Measurements from ENCODE around the gene TMEM259.
A peak's percentile ranks its signal among the peaks of the same experiment; 100 is the strongest.

The TMEM259 gene

DNA sequence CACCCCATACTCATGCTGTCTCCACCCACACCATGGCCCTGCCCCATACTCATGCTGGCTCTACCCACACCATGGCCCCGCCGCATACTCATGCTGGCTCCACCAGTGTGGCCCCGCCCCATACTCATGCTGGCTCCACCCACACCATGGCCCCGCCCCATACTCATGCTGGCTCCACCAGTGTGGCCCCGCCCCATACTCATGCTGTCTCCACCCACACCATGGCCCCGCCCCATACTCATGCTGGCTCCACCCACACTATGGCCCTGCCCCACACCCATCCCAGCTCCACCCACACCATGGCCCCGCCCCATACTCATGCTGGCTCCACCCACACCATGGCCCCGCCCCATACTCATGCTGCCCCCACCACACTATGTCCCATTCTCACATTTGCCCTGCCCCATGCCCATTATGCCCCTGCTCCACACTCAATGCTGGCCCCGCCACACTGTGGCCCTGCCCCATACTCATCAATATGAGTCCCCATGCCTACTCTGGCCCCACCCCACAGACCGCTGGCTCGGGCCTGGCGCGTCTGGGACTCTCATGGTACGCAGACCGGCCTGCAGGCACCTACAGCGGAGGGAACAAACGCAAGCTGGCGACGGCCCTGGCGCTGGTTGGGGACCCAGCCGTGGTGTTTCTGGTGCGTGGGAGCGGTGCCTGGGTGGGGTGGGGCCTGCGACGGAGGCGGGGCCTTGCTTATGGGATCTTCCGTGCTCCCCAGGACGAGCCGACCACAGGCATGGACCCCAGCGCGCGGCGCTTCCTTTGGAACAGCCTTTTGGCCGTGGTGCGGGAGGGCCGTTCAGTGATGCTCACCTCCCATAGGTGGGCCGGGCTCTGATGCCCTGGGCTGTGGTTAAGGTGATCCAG is 42.3 kb upstream of the TMEM259 start:
- in situ Hi-C loops (cut with MboI; ENCODE audit: low pct_unique_long_range_greater_than_20kb, low sequenced_read_pairs, unreplicated experiment), result no loop called here
- peak; percentile 65 for DNase-seq (ENCODE audit: low spot score)
- TF ChIP-seq, protein P1, sequence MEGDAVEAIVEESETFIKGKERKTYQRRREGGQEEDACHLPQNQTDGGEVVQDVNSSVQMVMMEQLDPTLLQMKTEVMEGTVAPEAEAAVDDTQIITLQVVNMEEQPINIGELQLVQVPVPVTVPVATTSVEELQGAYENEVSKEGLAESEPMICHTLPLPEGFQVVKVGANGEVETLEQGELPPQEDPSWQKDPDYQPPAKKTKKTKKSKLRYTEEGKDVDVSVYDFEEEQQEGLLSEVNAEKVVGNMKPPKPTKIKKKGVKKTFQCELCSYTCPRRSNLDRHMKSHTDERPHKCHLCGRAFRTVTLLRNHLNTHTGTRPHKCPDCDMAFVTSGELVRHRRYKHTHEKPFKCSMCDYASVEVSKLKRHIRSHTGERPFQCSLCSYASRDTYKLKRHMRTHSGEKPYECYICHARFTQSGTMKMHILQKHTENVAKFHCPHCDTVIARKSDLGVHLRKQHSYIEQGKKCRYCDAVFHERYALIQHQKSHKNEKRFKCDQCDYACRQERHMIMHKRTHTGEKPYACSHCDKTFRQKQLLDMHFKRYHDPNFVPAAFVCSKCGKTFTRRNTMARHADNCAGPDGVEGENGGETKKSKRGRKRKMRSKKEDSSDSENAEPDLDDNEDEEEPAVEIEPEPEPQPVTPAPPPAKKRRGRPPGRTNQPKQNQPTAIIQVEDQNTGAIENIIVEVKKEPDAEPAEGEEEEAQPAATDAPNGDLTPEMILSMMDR (IDR thresholded peaks at IDR 0.05; ENCODE audit: extremely low read depth, insufficient read depth, missing control alignments), result no peak

DNA sequence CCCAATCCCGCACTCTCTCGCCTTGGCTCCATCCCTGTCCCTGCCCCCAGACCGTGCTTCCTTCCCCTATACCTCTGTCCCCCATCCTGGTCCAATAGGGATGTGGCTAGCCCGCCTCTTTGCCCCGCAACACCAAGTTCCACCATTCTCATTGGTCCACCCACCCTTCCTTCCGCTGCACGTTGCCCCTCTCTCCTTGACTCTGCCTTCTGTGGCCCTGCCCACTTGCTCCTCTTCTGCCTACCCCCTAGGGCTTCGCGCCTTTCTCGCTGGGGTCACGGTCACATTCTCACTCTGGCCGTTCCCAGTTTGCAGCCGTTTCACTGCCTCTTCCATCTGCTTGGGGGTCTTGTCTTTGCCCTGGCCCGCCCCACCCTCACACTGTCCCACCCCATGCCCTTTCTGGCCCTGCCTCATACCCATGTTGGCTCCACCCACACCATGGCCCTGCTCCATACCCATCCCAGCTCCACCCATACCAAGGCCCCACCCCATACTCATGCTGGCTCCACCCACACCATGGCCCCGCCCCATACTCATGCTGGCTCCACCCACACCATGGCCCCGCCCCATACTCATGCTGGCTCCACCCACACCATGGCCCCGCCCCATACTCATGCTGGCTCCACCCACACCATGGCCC is 41.6 kb upstream of the TMEM259 start:
- no peak for DNase-seq (ENCODE audit: low spot score)
- in situ Hi-C loops (cut with MboI; ENCODE audit: low pct_unique_long_range_greater_than_20kb, low sequenced_read_pairs, unreplicated experiment), result no loop called here
- TF ChIP-seq, protein P1 (IDR thresholded peaks at IDR 0.05; ENCODE audit: extremely low read depth, insufficient read depth, missing control alignments), result no peak

DNA sequence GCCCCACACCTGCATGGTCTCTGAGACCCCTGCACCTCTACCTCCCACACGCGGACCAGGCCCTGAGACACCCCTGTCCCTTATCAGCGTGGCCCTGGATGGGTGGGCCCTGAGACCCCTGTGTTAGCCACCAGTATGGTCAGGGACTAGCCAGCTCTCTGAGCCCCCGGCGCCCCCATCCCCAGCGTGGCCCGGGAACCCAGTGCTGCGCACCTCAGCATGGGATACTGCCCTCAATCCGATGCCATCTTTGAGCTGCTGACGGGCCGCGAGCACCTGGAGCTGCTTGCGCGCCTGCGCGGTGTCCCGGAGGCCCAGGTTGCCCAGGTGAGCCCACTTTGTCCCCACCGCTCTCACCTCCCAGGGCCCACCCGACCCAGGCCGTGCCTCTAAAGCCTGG is 41.1 kb upstream of the TMEM259 start:
- TF ChIP-seq, protein P1 (IDR thresholded peaks at IDR 0.05; ENCODE audit: extremely low read depth, insufficient read depth, missing control alignments), result no peak
- DNase-seq (ENCODE audit: low spot score), result no peak
- in situ Hi-C loops (cut with MboI; ENCODE audit: low pct_unique_long_range_greater_than_20kb, low sequenced_read_pairs, unreplicated experiment), result no loop called here

DNA sequence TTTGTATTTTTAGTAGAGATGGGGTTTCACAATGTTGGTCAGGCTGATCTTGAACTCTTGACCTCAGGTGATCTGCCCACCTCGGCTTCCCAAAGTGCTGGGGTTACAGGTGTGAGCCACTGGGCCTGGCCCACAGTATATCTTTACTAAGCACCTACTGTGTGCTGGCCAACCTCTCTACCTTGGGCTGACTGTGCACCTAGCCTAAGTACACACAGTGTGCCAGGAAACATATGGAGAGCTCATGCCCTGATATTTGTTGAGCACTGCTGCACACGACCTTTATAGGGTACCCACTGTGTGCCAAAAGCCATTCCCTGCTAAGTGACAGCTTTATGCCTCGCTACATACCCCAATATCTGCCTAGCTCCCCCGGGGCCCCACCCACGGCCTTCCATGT is 39.8 kb upstream of the TMEM259 start:
- TF ChIP-seq, protein P1 (IDR thresholded peaks at IDR 0.05; ENCODE audit: extremely low read depth, insufficient read depth, missing control alignments), result no peak
- DNase-seq (ENCODE audit: low spot score), result no peak
- in situ Hi-C loops (cut with MboI; ENCODE audit: low pct_unique_long_range_greater_than_20kb, low sequenced_read_pairs, unreplicated experiment), result no loop called here

DNA sequence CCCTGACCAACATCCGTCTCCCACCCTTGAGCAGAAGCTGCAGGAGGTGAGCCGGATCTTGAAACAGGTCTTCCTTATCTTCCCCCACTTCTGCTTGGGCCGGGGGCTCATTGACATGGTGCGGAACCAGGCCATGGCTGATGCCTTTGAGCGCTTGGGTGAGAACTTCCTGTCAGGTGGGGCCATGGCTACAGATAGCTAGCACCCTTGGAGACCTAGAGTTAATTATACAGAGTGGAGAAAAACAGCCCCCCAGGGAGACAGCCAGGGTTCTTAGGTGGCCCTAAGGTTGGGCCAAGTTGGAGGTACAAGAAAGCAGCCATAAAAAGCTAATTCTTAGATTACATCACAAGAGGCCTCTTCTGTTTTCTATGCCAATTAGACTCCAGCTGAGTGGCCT is 37.2 kb upstream of the TMEM259 start:
- TF ChIP-seq, protein P1 (IDR thresholded peaks at IDR 0.05; ENCODE audit: extremely low read depth, insufficient read depth, missing control alignments), result no peak
- in situ Hi-C loops (cut with MboI; ENCODE audit: low pct_unique_long_range_greater_than_20kb, low sequenced_read_pairs, unreplicated experiment), result no loop called here
- DNase-seq (ENCODE audit: low spot score), result no peak

DNA sequence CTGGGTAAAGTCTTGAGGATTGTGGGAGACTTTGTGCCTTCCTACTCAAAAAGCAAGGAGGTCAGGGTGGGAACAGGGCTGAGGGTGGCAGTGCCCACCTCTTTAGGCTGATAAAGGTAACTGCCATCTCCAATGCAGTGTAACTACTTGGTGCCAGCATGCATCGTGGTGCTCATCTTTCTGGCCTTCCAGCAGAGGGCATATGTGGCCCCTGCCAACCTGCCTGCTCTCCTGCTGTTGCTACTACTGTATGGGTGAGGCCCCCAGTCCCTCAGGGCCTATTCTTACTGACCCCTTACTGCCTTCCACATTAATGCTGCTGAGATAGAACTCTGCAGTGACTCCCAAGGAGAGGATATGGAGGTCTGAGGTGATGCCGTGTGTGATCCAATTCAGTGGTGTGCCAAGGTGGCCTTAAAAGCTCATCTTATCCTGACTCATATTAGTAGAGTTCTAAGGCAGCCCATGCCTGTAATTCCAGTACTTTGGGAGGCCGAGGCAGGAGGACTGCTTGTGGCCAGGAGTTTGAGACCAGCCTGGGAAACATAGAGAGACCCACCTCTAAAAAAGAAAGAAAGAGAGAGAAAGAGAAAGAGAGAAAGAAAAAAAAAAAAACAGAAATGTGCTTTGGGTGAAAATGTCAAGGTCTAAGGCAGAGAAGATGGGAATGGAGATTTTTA is 36.4 kb upstream of the TMEM259 start:
- in situ Hi-C loops (cut with MboI; ENCODE audit: low pct_unique_long_range_greater_than_20kb, low sequenced_read_pairs, unreplicated experiment), result no loop called here
- TF ChIP-seq, protein P1 (IDR thresholded peaks at IDR 0.05; ENCODE audit: extremely low read depth, insufficient read depth, missing control alignments), result peak; percentile 42
- DNase-seq (ENCODE audit: low spot score), result no peak
